Body of pancreas (tissue), 4 donors: ENCODE measurements around the gene FOXK2.

Experiments
- CTCF ChIP-seq, 7 experiments: fragments of 450-650 bp in 4 of 7; fragments of 200-600 bp in 3 of 7; sonication (generic) in 3 of 7; IDR thresholded peaks; one replicate each; pipeline ENCODE4 v1.5.1; 2016 to 2019; ENCODE audit warnings: antibody characterized with exemption in 7 of 7
- POLR2A ChIP-seq, 3 donors: fragments of 450-650 bp; IDR thresholded peaks; one replicate each; pipeline ENCODE4 v1.6.1; 2016; ENCODE audit warnings: antibody characterized with exemption in 3 of 3, mild to moderate bottlenecking in 2 of 3

GRCh38 chr17:82650723-82651122 is 131.2 kb downstream of the FOXK2 start:
- TF ChIP-seq CTCF (IDR thresholded peaks at IDR 0.05) (no peak), POLR2A (IDR thresholded peaks at IDR 0.05) (no peak)
